DMS 273 (cell line): Measurements from ENCODE around the gene AGL.
"Not testable (repeated sequence)": the region's sequence is repeated elsewhere in the genome, so short reads cannot be mapped to it uniquely, and the experiment has no call there.

Experiments
- DNase-seq: peaks from one replicate; lab custom pipeline; 2025; ENCODE audit not compliant: unreplicated experiment; lab: John Stamatoyannopoulos, UW

AGL gene

DNA sequence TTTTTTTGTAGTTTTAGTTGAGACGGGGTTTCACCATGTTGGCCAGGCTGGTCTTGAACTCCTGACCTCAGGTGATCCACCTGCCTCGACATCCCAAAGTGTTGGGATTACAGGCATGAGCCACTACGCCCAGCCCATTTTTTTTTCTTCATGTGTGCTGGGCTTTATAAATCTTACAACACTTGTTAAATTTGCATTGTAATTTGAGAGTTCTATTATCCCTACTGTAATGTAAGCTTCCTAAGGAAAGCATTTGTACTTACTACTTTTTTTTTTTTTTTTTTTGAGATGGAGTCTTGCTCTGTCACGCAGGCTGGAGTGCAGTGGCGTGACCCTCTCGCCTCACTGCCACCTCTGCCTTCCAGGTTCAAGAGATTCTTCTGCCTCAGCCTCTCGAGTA lies 121.9 kb downstream of the AGL start:
- not testable (repeated sequence) for DNase-seq
